Raji (cell line): Measurements from ENCODE around the gene SLCO1C1.

Experiments used
- POLR2A ChIP-seq: IDR thresholded peaks from 2 replicates; pipeline ENCODE4 v1.6.1; 2011; ENCODE audit warnings: low read depth, low read length, control low read depth; ENCODE audit not compliant: insufficient read depth

SLCO1C1 gene

GRCh38 chr12:20695232-20695631, at the start of gene SLCO1C1:
Gene SLCO1C1, plus strand, starts transcription at chr12:20695332. Its CDS starts 4,245 bp downstream, at chr12:20699577.
- TF ChIP-seq POLR2A: no peak

- TF ChIP-seq POLR2A: no peak
Observed at GRCh38 chr12:20646239-20646827, 48.8 kb upstream of the SLCO1C1 start.

- TF ChIP-seq POLR2A: no peak
Observed at GRCh38 chr12:20653871-20654270, 41.3 kb upstream of the SLCO1C1 start.

- no peak for TF ChIP-seq POLR2A
Observed at GRCh38 chr12:20656600-20656999, 38.5 kb upstream of the SLCO1C1 start.

GRCh38 chr12:20657496-20657895, 37.6 kb upstream of the SLCO1C1 start:
- TF ChIP-seq POLR2A: no peak

- TF ChIP-seq POLR2A: no peak
Observed at GRCh38 chr12:20681334-20681733, 13.8 kb upstream of the SLCO1C1 start.

- TF ChIP-seq POLR2A: no peak
Observed at GRCh38 chr12:20696181-20696905, 1.2 kb downstream of the SLCO1C1 start.

GRCh38 chr12:20701106-20701505, 6.0 kb downstream of the SLCO1C1 start:
- TF ChIP-seq POLR2A: no peak

GRCh38 chr12:20704860-20705259, 9.7 kb downstream of the SLCO1C1 start:
- TF ChIP-seq POLR2A: no peak

- TF ChIP-seq POLR2A: no peak
Observed at GRCh38 chr12:20711846-20712245, 16.7 kb downstream of the SLCO1C1 start.

- no peak for TF ChIP-seq POLR2A
Observed at GRCh38 chr12:20716037-20716436, 20.9 kb downstream of the SLCO1C1 start.

GRCh38 chr12:20716985-20717384, 21.9 kb downstream of the SLCO1C1 start:
- no peak for TF ChIP-seq POLR2A

GRCh38 chr12:20718294-20718693, 23.2 kb downstream of the SLCO1C1 start:
- TF ChIP-seq POLR2A: no peak

- TF ChIP-seq POLR2A: no peak
Observed at GRCh38 chr12:20722142-20722541, 27.0 kb downstream of the SLCO1C1 start.

GRCh38 chr12:20731274-20731673, 36.1 kb downstream of the SLCO1C1 start:
- TF ChIP-seq POLR2A: no peak

- TF ChIP-seq POLR2A: no peak
Observed at GRCh38 chr12:20740972-20741371, 45.8 kb downstream of the SLCO1C1 start.

- no peak for TF ChIP-seq POLR2A
Observed at GRCh38 chr12:20748198-20748597, 53.1 kb downstream of the SLCO1C1 start.
